Measurements from ENCODE around the gene MGME1.

DNA sequence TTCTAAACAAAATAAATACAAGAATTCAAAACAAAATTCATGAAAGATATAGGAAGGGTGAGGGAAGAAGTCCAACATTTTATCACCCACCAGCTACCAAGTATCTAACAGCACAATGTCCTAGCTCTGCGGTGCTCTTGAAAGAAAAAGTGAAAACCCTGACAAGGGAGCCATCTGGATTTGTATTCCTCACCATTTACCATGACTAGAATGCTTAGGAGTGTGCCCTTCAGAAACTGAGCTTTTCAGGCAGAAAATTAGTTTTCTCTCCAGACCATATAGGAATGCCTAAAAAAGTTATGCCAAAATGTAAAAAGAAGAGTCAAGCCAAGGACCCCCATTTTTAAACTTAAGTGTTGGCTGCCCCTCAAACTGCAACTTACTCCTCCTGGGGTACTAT, 4.7 kb upstream of the MGME1 start:
- TF ChIP-seq ZNF274 (IDR thresholded peaks at IDR 0.05; ENCODE audit: low read depth, low read length) (no peak), YY1 (IDR thresholded peaks at IDR 0.05; ENCODE audit: insufficient read depth, insufficient read length) (no peak)

All from NT2/D1 (cell line).